GM21786 (cell line): Measurements from ENCODE around the gene TWSG1.
"Not testable (repeated sequence)": the region's sequence is repeated elsewhere in the genome, so short reads cannot be mapped to it uniquely, and the experiment has no call there.

Experiments
- ATAC-seq: cut with Tn5 transposase; IDR thresholded peaks from one replicate; pipeline ENCODE4 v1.9.1; 2021; ENCODE audit not compliant: unreplicated experiment

The TWSG1 gene

GRCh38 chr18:9421901-9422327 is 87.3 kb downstream of the TWSG1 start:
- ATAC-seq = no peak

GRCh38 chr18:9422816-9423519 is 88.4 kb downstream of the TWSG1 start:
- no peak for ATAC-seq

- ATAC-seq = not testable (repeated sequence)
Observed at GRCh38 chr18:9423648-9424047, 89.1 kb downstream of the TWSG1 start.

- not testable (repeated sequence) for ATAC-seq
Observed at GRCh38 chr18:9424235-9424634, 89.7 kb downstream of the TWSG1 start.

- ATAC-seq = no peak
Observed at GRCh38 chr18:9426753-9427152, 92.2 kb downstream of the TWSG1 start.

- ATAC-seq = no peak
Observed at GRCh38 chr18:9428301-9428706, 93.7 kb downstream of the TWSG1 start.

GRCh38 chr18:9428862-9429661 is 94.5 kb downstream of the TWSG1 start:
- no peak for ATAC-seq

GRCh38 chr18:9429662-9429993 is 95.1 kb downstream of the TWSG1 start:
- ATAC-seq = no peak

GRCh38 chr18:9430315-9430714 is 95.7 kb downstream of the TWSG1 start:
- not testable (repeated sequence) for ATAC-seq

GRCh38 chr18:9431296-9431695 is 96.7 kb downstream of the TWSG1 start:
- no peak for ATAC-seq

GRCh38 chr18:9433122-9433521 is 98.5 kb downstream of the TWSG1 start:
- ATAC-seq = not testable (repeated sequence)

- no peak for ATAC-seq
Observed at GRCh38 chr18:9433671-9434121, 99.1 kb downstream of the TWSG1 start.

GRCh38 chr18:9434122-9434701 is 99.6 kb downstream of the TWSG1 start:
- ATAC-seq = no peak

GRCh38 chr18:9435041-9435440 is 100.5 kb downstream of the TWSG1 start:
- no peak for ATAC-seq

- no peak for ATAC-seq
Observed at GRCh38 chr18:9436206-9436929, 101.8 kb downstream of the TWSG1 start.

GRCh38 chr18:9437021-9437437 is 102.5 kb downstream of the TWSG1 start:
- no peak for ATAC-seq

- ATAC-seq = no peak
Observed at GRCh38 chr18:9437672-9438071, 103.1 kb downstream of the TWSG1 start.

- ATAC-seq = no peak
Observed at GRCh38 chr18:9441061-9441460, 106.5 kb downstream of the TWSG1 start.

- ATAC-seq = no peak
Observed at GRCh38 chr18:9444549-9444948, 110.0 kb downstream of the TWSG1 start.

GRCh38 chr18:9446839-9447238 is 112.3 kb downstream of the TWSG1 start:
- ATAC-seq = no peak

GRCh38 chr18:9447334-9447733 is 112.8 kb downstream of the TWSG1 start:
- ATAC-seq = no peak
